ENCODE measurements around the gene BCL11A. TPM values are rescaled to one million over a fixed set of nuclear protein-coding genes. Genes with fewer than 3 reads are reported as not detected.

BCL11A gene
- total RNA-seq, 1 donor = 11.2 TPM

GRCh38 chr2:60486067-60486466, 67.4 kb downstream of the BCL11A start:
- H3K27me3 ChIP-seq (ENCODE audit: insufficient read depth, low read length) = no peaks in the 10 kb centered on the region
- H3K4me1 ChIP-seq (ENCODE audit: insufficient read depth, low read length) = peaks cover 66% of the 10 kb centered on the region
- no peaks in the 10 kb centered on the region for H3K9me3 ChIP-seq (ENCODE audit: low read depth, low read length)
- H3K4me3 ChIP-seq (ENCODE audit: low read length) = no peak overlapping the region

DNA sequence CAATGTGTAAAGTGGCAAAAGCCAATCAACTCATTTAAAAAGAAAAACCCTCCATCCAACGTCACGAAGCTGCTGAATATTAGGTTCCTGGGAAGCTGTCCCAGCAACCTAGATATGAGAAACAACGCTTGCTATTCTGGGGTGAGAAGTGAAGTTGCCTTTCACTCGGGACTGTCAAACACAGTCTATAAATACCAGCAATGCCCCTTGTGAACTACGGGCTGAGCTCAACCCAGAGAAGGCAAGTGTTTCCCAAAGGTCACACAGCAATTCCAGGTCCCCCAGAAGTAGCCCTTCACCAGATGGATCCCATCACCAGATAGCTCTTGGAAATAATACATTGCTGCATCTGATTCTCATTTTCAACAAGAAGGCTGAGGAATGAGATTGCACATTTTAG, 67.9 kb downstream of the BCL11A start:
- Histone ChIP-seq H3K9me3 (ENCODE audit: low read depth, low read length) (no peaks in the 10 kb centered on the region), H3K4me3 (ENCODE audit: low read length) (no peak overlapping the region), H3K27me3 (ENCODE audit: insufficient read depth, low read length) (no peaks in the 10 kb centered on the region), H3K4me1 (ENCODE audit: insufficient read depth, low read length) (peaks cover 67% of the 10 kb centered on the region)

DNA sequence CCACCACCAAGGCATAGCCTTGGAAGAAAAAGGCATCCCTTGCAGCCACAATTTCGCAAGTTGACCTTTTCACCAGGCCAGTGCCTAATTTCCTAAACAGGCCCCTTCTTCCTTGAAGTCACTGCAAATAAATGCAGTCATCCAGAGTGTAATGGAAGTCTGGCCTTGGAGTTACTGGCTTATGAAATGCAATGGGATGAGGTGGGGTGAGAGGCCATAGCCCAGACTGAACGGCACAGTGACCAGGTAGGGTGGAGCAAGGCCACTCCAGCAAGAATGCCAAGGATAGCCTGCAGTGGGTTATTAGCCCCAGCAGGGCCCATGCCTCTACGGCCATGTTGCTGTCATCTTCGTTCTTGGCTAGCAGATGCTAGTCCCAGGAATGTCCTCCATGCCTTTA, 68.4 kb downstream of the BCL11A start:
- no peak overlapping the region for H3K4me3 ChIP-seq (ENCODE audit: low read length)
- peaks cover 67% of the 10 kb centered on the region for H3K4me1 ChIP-seq (ENCODE audit: insufficient read depth, low read length)
- H3K27me3 ChIP-seq (ENCODE audit: insufficient read depth, low read length) = no peaks in the 10 kb centered on the region
- no peaks in the 10 kb centered on the region for H3K9me3 ChIP-seq (ENCODE audit: low read depth, low read length)

DNA sequence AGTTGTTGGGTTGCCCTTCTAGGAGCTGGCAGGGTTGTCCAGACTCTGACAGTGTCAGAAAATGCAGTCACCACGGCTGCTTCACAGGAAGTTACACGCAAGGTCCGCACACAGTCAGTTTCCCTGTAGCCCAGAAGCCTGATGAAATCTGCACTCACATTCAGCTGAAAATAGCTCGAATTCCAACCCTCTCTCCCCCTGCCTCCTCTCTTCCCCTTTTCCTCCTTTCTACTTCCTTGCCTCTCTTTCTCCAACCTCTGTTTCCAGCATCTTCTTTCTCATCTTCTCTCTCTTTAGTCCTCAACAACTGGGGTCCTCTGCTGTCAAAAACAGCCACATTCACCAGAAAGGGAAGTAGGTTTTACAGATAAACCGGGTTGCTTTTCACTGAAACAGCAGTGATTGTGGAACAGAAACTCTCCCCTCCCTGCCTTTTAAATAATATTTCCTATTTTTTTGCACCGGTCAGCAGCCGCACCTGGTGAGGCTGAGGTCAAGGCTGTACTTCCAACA, 69.3 kb downstream of the BCL11A start:
- Histone ChIP-seq H3K4me3 (ENCODE audit: low read length) (no peak overlapping the region), H3K27me3 (ENCODE audit: insufficient read depth, low read length) (no peaks in the 10 kb centered on the region), H3K9me3 (ENCODE audit: low read depth, low read length) (no peaks in the 10 kb centered on the region), H3K4me1 (ENCODE audit: insufficient read depth, low read length) (peaks cover 74% of the 10 kb centered on the region)

- no peaks in the 10 kb centered on the region for H3K27me3 ChIP-seq (ENCODE audit: insufficient read depth, low read length)
Observed at GRCh38 chr2:60483401-60483800, 70.1 kb downstream of the BCL11A start.

GRCh38 chr2:60482222-60482621, 71.2 kb downstream of the BCL11A start:
- Histone ChIP-seq H3K4me3 (ENCODE audit: low read length) (no peak overlapping the region), H3K4me1 (ENCODE audit: insufficient read depth, low read length) (peaks cover 80% of the 10 kb centered on the region)

More at GRCh38 chr2:60483401-60483800, 70.1 kb downstream of the BCL11A start:
- Histone ChIP-seq H3K4me1 (ENCODE audit: insufficient read depth, low read length) (peaks cover 77% of the 10 kb centered on the region), H3K4me3 (ENCODE audit: low read length) (no peak overlapping the region), H3K9me3 (ENCODE audit: low read depth, low read length) (no peaks in the 10 kb centered on the region)

DNA sequence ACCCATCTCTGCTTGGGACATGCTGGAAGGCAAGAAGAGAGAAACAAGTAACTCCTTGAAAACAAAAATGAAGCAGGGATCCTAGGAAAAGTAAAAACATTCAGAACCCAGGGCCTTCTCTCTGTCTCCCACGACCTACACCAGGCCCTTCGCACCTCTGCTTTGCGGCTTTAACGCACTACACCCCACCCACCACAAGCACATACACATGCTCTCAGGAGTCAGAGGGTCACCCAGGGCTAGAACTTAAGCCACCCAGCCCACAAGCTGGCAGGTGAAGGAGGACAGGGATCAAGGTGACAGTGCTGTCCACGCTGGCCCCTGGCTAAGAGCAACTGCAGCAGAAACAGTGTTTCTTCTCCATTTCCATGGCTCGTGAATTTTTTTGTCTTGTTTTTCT, 72.2 kb downstream of the BCL11A start:
- peaks cover 70% of the 10 kb centered on the region for H3K4me1 ChIP-seq (ENCODE audit: insufficient read depth, low read length)

More at GRCh38 chr2:60482222-60482621, 71.2 kb downstream of the BCL11A start:
- no peaks in the 10 kb centered on the region for H3K27me3 ChIP-seq (ENCODE audit: insufficient read depth, low read length)
- H3K9me3 ChIP-seq (ENCODE audit: low read depth, low read length) = no peaks in the 10 kb centered on the region

DNA sequence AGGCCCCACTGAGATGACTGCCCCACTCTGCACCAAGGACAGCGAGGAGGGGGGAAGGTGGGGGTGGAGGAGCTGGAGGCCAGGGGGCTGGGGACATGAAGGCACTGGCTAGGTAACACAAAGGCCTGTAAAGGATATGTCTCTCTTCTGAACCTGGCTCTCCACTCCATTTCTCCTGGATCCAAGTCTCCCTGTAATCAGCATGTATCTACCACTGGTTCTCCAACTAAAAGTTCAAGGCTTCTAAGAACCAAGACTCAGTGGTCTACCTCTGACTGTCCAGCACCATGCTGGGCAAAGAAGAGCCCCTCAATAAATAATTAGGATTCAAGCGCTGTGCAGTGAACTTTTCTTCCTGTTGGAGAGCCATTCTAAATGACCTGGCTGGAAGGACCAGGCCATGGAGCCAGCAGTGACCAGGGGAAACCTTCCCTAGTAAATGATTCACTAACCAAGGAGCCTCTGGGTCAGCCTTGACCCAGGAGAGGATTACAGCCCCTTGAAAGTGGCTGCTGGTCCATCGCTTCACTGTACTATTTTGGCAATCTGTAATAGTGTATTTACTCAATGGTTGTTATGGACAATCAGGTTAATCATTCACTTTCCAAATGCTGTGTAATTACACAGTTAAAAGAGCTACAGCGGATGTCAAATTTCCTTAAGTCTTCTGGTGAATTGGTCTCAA, 73.2 kb downstream of the BCL11A start:
- Histone ChIP-seq H3K27me3 (ENCODE audit: insufficient read depth, low read length) (no peaks in the 10 kb centered on the region), H3K4me3 (ENCODE audit: low read length) (no peak overlapping the region), H3K9me3 (ENCODE audit: low read depth, low read length) (no peaks in the 10 kb centered on the region), H3K4me1 (ENCODE audit: insufficient read depth, low read length) (peaks cover 60% of the 10 kb centered on the region)

More for the DNA sequence above, 72.2 kb downstream of the BCL11A start:
- Histone ChIP-seq H3K9me3 (ENCODE audit: low read depth, low read length) (no peaks in the 10 kb centered on the region), H3K27me3 (ENCODE audit: insufficient read depth, low read length) (no peaks in the 10 kb centered on the region), H3K4me3 (ENCODE audit: low read length) (no peak overlapping the region)

GRCh38 chr2:60479226-60480088, 74.0 kb downstream of the BCL11A start:
- Histone ChIP-seq H3K27me3 (ENCODE audit: insufficient read depth, low read length) (no peaks in the 10 kb centered on the region), H3K4me3 (ENCODE audit: low read length) (no peak overlapping the region), H3K9me3 (ENCODE audit: low read depth, low read length) (no peaks in the 10 kb centered on the region), H3K4me1 (ENCODE audit: insufficient read depth, low read length) (peaks cover 52% of the 10 kb centered on the region)

DNA sequence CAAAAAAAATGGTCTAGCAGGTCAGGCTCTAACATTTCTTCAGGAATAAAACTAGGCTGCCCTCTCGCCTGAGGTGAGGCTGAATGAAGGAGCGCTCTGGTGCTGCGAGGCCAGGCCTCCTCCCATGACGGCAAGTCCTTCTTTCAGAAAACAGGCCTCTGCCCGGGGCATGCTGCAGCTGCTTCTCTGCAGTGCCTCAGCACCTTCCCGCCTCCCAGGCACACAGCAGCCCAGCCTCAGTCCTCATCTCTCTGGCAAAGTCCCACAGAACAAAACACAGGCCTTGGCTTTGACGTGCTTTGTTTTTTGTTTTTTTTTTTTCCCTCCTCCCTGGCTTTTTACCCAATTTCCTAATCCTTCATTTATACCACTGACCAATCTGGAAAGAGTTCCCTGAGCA, 74.8 kb downstream of the BCL11A start:
- no peaks in the 10 kb centered on the region for H3K9me3 ChIP-seq (ENCODE audit: low read depth, low read length)
- H3K27me3 ChIP-seq (ENCODE audit: insufficient read depth, low read length) = no peaks in the 10 kb centered on the region
- peaks cover 45% of the 10 kb centered on the region for H3K4me1 ChIP-seq (ENCODE audit: insufficient read depth, low read length)
- no peak overlapping the region for H3K4me3 ChIP-seq (ENCODE audit: low read length)

DNA sequence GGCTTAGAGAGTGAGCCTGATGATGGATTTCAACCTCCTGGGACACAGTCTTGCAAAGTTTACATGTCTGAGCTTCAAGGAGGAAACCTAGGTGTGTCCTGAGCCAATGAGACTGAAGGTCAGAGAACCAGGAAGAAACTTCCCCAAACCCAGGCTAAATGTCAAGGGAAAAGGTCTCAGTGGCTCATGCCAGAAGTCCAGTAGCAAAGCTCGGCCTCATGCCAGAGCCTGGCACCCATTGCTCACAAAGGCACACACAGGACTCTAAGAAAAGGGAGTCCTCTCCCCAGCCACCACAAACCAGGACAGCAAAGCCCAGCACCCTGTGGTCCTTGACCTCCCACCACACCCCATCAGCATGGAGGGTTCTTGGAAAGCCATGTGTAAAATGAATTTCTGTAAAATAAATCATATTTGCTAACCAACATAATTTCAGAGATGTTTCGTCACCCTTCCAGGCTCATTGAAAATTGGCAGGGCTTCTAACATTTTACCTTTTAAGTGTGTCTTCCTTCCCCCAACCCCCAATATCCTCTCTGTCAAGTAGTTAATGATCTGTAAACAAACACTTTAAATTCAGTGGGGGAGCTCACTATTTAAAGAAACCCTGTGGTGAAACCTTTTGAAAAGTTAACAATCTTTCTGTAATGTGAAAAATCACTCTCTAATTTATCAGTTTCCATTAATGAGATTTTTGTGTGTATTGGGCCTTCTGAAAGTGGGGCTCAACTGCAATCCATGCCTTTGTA, 77.1 kb downstream of the BCL11A start:
- H3K4me3 ChIP-seq (ENCODE audit: low read length) = no peak overlapping the region
- peaks cover 41% of the 10 kb centered on the region for H3K4me1 ChIP-seq (ENCODE audit: insufficient read depth, low read length)
- no peaks in the 10 kb centered on the region for H3K9me3 ChIP-seq (ENCODE audit: low read depth, low read length)
- H3K27me3 ChIP-seq (ENCODE audit: insufficient read depth, low read length) = no peaks in the 10 kb centered on the region

GRCh38 chr2:60475123-60475830, 78.2 kb downstream of the BCL11A start:
- Histone ChIP-seq H3K4me3 (ENCODE audit: low read length) (no peak overlapping the region), H3K4me1 (ENCODE audit: insufficient read depth, low read length) (peaks cover 41% of the 10 kb centered on the region), H3K27me3 (ENCODE audit: insufficient read depth, low read length) (no peaks in the 10 kb centered on the region), H3K9me3 (ENCODE audit: low read depth, low read length) (no peaks in the 10 kb centered on the region)

DNA sequence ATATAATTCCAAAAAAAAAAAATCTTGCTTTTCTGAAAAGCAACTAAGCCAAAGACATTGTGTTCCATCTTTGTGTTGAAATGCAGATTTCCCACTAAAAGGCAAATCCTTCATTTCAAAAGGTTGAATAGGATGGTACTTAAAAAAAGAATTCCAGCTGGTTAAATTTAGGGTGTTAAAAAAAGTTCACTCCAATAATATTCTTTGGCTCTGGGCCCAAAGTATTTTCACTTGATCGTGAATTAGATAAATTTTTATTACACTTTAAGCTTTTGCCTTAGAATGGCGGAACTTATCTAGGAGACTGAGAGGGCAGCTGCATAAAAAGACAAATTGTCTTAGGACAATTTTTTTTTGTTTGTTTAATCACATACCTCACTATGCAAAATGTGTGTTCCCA, 79.2 kb downstream of the BCL11A start:
- peaks cover 39% of the 10 kb centered on the region for H3K4me1 ChIP-seq (ENCODE audit: insufficient read depth, low read length)
- no peaks in the 10 kb centered on the region for H3K9me3 ChIP-seq (ENCODE audit: low read depth, low read length)
- H3K27me3 ChIP-seq (ENCODE audit: insufficient read depth, low read length) = no peaks in the 10 kb centered on the region
- no peak overlapping the region for H3K4me3 ChIP-seq (ENCODE audit: low read length)

DNA sequence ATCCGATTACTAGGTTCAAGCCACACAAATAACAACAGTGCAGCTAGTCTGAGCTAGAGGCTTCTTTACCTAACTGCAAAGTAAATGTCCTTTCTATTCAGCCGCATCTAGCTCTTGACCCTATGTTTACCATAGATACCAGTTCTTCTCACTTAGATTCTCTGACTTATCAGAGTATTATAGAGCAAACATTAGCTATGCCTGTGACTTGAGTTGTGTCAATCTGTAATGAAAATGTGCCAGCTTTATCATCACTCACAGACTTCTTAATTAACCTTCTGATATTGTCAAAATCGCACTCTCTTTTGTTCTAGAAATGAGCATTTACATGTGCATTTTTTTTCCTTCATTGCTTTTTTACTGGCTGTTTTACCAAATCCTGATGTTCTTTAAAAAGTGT, 79.9 kb downstream of the BCL11A start:
- no peak overlapping the region for H3K4me3 ChIP-seq (ENCODE audit: low read length)
- no peaks in the 10 kb centered on the region for H3K27me3 ChIP-seq (ENCODE audit: insufficient read depth, low read length)
- peaks cover 37% of the 10 kb centered on the region for H3K4me1 ChIP-seq (ENCODE audit: insufficient read depth, low read length)
- H3K9me3 ChIP-seq (ENCODE audit: low read depth, low read length) = no peaks in the 10 kb centered on the region

Data from mononuclear cell (primary cell).